Natural killer cell treated with Interleukin-12 subunit alpha and Interleukin-12 subunit beta and Interleukin-15 and Interleukin-18, amount 100 ng/mL, for 72 hours (primary cell): ENCODE results near the gene ACSL5. TPM values are rescaled to one million over a fixed set of nuclear protein-coding genes. Genes with fewer than 3 reads are reported as not detected.
"Not testable (repeated sequence)": the region's sequence is repeated elsewhere in the genome, so short reads cannot be mapped to it uniquely, and the experiment has no call there.

ENCODE experiments used
- ATAC-seq, 2 donors: fragments of 150-1000 bp; cut with Tn5 transposase in 1 of 2; sonication (Bioruptor Pico), chemical (Tn5 transposase) in 1 of 2; 2 replicates each; pipeline ENCODE4 v1.10.0; 2021
- DNase-seq: peaks from one replicate; pipeline ENCODE4 v3.0.0; 2022; ENCODE audit warnings: low spot score
- H3K27ac Mint-ChIP-seq, 2 donors: 1 replicate in 1 of 2; 2 replicates in 1 of 2; pipeline ENCODE4 v1.8.0; 2022; ENCODE audit warnings: mixed read lengths in 2 of 2, mild to moderate bottlenecking in 1 of 2, moderate library complexity in 1 of 2
- H3K27me3 Mint-ChIP-seq, 2 donors: 1 replicate in 1 of 2; 2 replicates in 1 of 2; pipeline ENCODE4 v1.8.0; 2022; ENCODE audit warnings: mixed read lengths in 2 of 2
- H3K36me3 Mint-ChIP-seq: one replicate; pipeline ENCODE4 v1.8.0; 2022; ENCODE audit warnings: mixed read lengths
- H3K4me1 Mint-ChIP-seq, 2 donors: 1 replicate in 1 of 2; 2 replicates in 1 of 2; pipeline ENCODE4 v1.8.0; 2022; ENCODE audit warnings: low read depth in 2 of 2, mixed read lengths in 2 of 2, mild to moderate bottlenecking in 1 of 2
- H3K4me3 Mint-ChIP-seq: one replicate; pipeline ENCODE4 v1.8.0; 2022; ENCODE audit warnings: mixed read lengths
- H3K9me3 Mint-ChIP-seq: 2 replicates; pipeline ENCODE4 v1.8.0; 2022; ENCODE audit warnings: mixed read lengths
- total RNA-seq, 2 donors: library from RNA; stranded (reverse); gene quantifications; one replicate each; pipeline ENCODE4 v1.2.3, GENCODE V29; 2022

The ACSL5 gene
- total RNA-seq, 2 donors from 2014 or later = 85.4 to 111 TPM

DNA sequence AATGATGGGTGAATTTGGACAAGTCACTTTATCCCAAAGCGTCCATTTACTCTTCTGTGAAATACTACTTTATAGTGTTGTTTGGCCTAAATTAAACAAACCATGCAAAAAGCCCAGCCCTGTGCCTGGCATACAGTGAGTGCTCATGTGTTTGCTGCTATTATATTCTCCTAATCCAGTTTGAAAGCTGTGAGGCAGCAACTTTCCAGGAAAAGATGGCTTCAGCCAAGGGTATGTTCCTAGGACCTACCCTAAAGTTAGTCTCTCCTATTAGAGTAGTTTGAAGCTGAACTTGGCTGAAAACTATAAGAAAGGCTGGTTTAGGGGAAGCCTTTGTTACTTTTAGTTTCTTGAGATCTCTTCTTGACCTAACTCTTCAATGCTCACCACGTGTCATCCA lies 19.9 kb downstream of the ACSL5 start:
- DNase-seq (no peak), ATAC-seq (no peak)
- Mint-ChIP-seq H3K4me3 (no peak overlapping the region), H3K27ac (no peak overlapping the region), H3K36me3 (peaks cover 11% of the 10 kb centered on the region), H3K4me1 (peaks cover 23 to 42% of the 10 kb centered on the region in 2 donors), H3K9me3 (no peaks in the 10 kb centered on the region), H3K27me3 (no peaks in the 10 kb centered on the region)

DNA sequence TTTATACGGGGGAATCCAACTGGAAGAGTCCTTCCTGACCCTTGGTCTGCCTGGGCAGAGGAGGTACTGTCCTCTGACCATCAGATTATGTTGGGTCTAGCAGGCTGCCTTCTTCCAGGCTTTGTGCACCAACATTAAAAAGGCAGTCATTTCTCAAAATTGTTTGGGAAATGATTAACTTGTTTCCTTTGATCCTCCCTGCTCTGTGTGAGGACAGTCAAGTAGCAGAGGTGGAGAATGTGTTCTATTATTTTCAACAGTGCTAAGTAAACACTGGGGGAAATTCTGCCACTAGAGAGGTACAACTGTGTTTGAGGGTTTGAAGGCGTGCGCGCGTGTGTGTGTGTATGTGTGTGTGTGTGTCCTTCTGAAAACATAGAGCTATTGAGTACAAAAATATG lies 20.6 kb downstream of the ACSL5 start:
- no peak for ATAC-seq
- Mint-ChIP-seq H3K4me3 (no peak overlapping the region), H3K9me3 (no peaks in the 10 kb centered on the region), H3K27me3 (no peaks in the 10 kb centered on the region), H3K27ac (no peak overlapping the region), H3K4me1 (peaks cover 16 to 35% of the 10 kb centered on the region in 2 donors), H3K36me3 (peaks cover 12% of the 10 kb centered on the region)
- no peak for DNase-seq

DNA sequence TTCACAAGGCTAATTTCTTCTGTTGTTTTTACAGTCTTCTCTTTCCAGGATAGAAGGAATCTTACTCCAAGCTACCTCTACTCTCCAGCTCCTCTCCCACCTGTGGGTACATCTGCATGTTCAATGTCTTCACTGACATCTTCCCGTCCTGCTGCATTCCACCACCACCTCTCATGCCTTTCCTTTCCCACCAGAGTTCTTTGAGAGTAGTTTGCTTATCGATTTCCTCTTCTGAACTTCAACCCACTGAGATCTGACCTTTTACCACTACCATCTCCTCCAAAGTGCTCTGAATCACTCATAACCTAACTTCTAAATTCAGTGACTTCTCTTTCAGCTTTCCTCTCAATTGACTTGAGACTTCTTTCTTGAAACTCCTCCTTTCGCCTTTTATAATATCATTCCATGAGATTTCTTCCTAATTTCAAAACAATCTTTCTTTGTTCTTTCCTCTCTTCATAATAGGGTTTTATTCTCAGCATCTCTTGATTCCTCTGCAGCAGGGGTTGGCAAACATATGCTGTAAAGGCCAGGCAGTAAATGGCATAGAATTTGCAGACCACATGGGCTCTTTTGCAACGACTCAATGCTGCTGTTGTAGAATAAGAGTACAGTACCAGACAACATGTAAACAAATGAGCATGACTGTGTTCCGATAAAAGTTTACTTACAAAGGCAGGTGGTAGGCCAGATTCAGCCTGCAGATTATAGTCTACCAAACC lies 22.1 kb downstream of the ACSL5 start:
- DNase-seq = no peak

DNA sequence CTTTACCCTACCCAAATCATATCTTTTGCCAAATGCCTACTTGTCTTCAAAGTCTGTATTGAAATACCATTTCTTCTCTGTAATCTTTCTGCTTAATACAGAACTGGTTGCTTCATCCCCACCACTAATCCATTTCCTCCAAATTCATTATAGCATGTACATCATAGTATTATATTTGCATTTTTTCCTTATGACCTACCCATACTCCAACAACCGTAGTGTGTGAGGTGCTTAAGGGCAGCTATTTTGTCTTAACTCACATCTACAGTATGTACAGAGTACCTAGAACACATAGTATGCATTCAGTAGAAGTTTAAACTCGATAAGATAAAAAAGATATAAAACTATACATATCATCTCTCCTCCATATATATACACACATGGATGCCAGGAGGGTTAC lies 23.7 kb downstream of the ACSL5 start:
- H3K4me3 Mint-ChIP-seq = no peak overlapping the region
- peaks cover 4 to 20% of the 10 kb centered on the region in 2 donors for H3K4me1 Mint-ChIP-seq
- no peaks in the 10 kb centered on the region for H3K9me3 Mint-ChIP-seq
- ATAC-seq = no peak
- no peak overlapping the region for H3K27ac Mint-ChIP-seq
- peaks cover 20% of the 10 kb centered on the region for H3K36me3 Mint-ChIP-seq
- no peaks in the 10 kb centered on the region for H3K27me3 Mint-ChIP-seq
- DNase-seq = no peak

More for the DNA sequence above, 22.1 kb downstream of the ACSL5 start:
- H3K9me3 Mint-ChIP-seq = no peaks in the 10 kb centered on the region
- no peak overlapping the region for H3K27ac Mint-ChIP-seq
- H3K27me3 Mint-ChIP-seq = no peaks in the 10 kb centered on the region
- no peak overlapping the region for H3K4me3 Mint-ChIP-seq
- ATAC-seq = no peak
- peaks cover 11% of the 10 kb centered on the region for H3K36me3 Mint-ChIP-seq
- peaks cover 7 to 23% of the 10 kb centered on the region in 2 donors for H3K4me1 Mint-ChIP-seq

DNA sequence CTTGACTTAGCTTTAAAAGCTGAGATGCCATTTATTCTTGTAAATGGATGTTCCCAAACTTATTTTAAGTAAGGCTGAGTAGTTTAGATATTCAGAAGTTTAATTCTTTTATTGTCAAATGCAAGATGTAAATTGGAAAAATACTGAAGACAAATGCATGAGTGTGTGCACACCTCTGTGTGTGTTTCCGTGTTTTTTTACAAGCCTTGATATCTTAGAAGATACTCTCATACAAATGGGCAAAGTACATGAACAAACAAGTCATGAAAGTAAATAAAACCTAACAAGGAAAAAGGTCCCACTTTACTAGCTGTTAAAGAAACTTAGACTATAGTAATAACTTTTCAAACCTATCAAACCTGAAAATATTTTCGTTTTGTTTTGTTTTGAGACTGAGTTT lies 29.0 kb downstream of the ACSL5 start:
- ATAC-seq (no peak), DNase-seq (no peak)
- peak overlapping the region in 1 of 2 donors; percentile 0 for H3K27ac Mint-ChIP-seq
- H3K4me1 Mint-ChIP-seq = peaks cover 5 to 14% of the 10 kb centered on the region in 2 donors
- no peak overlapping the region for H3K4me3 Mint-ChIP-seq
- no peaks in the 10 kb centered on the region for H3K27me3 Mint-ChIP-seq
- H3K36me3 Mint-ChIP-seq = peaks cover 58% of the 10 kb centered on the region
- no peaks in the 10 kb centered on the region for H3K9me3 Mint-ChIP-seq

DNA sequence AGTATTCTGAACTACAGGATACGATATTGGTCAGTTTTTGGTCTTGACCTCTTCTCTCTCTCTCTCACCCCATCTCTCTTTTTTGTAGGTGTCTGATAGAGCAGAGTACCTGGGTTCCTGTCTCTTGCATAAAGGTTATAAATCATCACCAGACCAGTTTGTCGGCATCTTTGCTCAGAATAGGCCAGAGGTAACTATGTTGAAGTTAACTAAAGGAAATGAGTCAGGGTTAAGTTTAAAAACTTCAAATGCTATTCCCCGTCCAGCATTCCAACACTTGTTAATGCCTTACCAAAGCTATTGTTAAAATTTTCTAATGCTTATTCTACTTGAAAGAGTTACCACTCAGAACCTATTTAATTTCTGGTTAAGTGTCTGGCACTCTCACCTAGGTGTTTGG lies 30.7 kb downstream of the ACSL5 start:
- Mint-ChIP-seq H3K36me3 (peaks cover 63% of the 10 kb centered on the region), H3K4me3 (no peak overlapping the region), H3K27ac (no peak overlapping the region), H3K27me3 (no peaks in the 10 kb centered on the region), H3K9me3 (no peaks in the 10 kb centered on the region), H3K4me1 (peaks cover 5 to 14% of the 10 kb centered on the region in 2 donors)
- ATAC-seq (no peak), DNase-seq (no peak)

DNA sequence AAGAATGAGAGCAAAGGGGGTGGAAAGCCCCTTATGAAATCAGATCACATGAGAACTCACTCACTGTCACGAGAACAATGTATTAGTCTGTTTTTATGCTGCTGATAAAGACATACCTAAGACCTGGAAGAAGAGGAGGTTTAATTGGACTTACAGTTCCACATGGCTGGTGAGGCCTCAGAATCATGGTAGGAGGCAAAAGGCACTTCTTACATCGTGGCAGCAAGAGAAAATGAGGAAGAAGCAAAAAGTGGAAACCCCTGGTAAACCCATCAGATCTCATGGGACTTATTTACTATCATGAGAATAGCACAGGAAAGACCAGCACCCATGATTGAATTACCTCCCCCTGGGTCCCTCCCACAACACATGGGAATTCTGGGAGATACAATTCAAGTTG lies 32.9 kb downstream of the ACSL5 start:
- not testable (repeated sequence) for ATAC-seq, H3K27me3 Mint-ChIP-seq, H3K4me3 Mint-ChIP-seq, DNase-seq, H3K9me3 Mint-ChIP-seq
- peaks cover 3 to 12% of the 10 kb centered on the region in 2 donors for H3K4me1 Mint-ChIP-seq
- peaks cover 58% of the 10 kb centered on the region for H3K36me3 Mint-ChIP-seq
- peak overlapping the region in 1 of 2 donors; percentile 8 for H3K27ac Mint-ChIP-seq

DNA sequence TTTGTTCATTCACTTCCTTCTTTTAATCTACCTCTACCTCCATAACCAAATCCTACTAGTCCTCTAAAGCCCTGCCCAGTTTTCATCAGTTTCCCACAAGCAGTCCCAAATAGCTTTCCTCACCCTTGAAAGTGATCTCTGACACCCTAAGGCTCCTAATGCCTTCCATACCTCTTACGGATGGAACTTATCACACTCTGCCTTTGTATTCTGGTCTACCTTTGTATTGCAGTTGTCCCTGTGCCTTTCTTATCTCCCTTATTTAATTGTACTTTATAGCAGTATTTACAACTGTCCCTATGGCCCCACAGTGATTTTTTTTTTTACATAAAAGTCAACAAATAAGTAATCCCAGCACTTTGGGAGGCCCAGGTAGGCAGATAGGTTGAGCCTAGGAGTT lies 33.8 kb downstream of the ACSL5 start:
- ATAC-seq (no peak), DNase-seq (no peak)
- Mint-ChIP-seq H3K36me3 (peaks cover 52% of the 10 kb centered on the region), H3K4me3 (no peak overlapping the region), H3K9me3 (no peaks in the 10 kb centered on the region), H3K4me1 (peaks cover 0 to 9% of the 10 kb centered on the region in 2 donors), H3K27me3 (no peaks in the 10 kb centered on the region), H3K27ac (no peak overlapping the region)

DNA sequence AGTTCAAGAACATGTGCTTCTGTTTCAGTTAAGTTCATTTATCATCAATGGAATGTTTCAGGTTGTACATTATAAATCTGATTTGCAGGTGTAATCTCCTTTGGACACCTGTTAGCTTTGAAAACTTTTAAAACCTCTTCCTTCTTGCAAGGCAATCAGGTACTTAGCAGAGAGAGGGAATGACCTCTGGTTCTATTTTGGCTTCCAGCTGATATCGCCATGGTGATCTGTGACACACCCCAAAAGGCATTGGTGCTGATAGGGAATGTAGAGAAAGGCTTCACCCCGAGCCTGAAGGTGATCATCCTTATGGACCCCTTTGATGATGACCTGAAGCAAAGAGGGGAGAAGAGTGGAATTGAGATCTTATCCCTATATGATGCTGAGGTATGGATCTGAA lies 35.4 kb downstream of the ACSL5 start:
- no peak overlapping the region for H3K4me3 Mint-ChIP-seq
- no peak overlapping the region for H3K27ac Mint-ChIP-seq
- no peaks in the 10 kb centered on the region for H3K9me3 Mint-ChIP-seq
- DNase-seq = no peak
- peaks cover 0 to 8% of the 10 kb centered on the region in 2 donors for H3K4me1 Mint-ChIP-seq
- H3K27me3 Mint-ChIP-seq = no peaks in the 10 kb centered on the region
- ATAC-seq = no peak
- H3K36me3 Mint-ChIP-seq = peaks cover 46% of the 10 kb centered on the region

DNA sequence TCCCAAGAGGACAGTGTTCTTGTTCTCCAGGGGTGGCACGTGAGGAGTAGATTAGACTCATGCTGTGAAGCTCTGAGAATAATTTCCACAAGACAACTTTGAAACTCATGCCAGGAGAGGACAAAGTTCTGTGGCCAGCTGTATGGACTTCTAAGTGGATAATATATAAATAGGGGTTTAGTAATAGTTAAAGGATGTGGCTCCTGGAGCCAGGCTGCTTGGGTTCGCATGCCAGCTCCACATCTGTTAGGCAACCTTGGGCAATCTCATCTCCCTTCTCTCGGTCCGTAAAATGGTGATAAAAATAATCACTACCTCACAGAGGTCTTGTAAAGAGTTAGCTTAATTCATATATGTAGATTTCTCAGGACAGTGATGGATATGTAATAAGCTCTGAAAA lies 35.8 kb downstream of the ACSL5 start:
- Mint-ChIP-seq H3K27me3 (no peaks in the 10 kb centered on the region), H3K36me3 (peaks cover 41% of the 10 kb centered on the region), H3K9me3 (no peaks in the 10 kb centered on the region), H3K27ac (no peak overlapping the region), H3K4me3 (no peak overlapping the region), H3K4me1 (peaks cover 0 to 8% of the 10 kb centered on the region in 2 donors)
- DNase-seq = no peak
- no peak for ATAC-seq

DNA sequence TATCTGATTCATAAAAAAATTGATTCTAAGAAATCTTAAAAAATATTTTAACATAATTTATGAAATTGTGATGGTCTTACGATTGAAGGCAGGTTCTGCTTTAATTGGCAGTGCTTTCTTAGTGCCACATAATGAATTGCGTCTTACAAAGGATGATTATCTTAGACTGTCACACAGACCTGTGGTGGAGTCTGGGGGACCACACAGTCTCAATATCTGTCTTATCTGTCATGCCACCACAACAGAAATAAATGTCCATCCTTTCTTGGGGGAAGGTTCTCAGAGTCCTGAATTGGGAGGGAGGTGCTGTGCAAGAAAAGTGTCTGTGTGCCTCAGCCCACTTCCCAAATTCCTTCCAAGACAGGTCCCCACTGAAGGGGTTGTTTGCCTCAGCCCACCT lies 38.8 kb downstream of the ACSL5 start:
- no peak overlapping the region for H3K27ac Mint-ChIP-seq

DNA sequence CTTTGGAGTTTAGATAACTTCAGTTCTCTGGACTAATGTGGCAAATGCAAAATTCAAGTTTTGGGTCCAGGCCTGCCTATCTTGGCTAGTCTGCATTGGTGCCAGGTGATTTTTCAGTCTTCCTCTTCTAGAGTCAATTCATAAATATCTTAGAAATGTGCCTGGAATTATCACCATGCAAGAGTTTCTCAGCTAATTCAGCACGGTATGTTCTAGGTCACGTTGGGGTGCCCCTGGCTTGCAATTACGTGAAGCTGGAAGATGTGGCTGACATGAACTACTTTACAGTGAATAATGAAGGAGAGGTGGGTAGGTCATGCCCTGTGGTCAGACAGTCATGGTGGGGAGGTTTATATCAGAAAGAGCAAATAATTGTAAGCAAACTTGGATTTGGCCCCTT lies 47.8 kb downstream of the ACSL5 start:
- H3K36me3 Mint-ChIP-seq = peaks cover 21% of the 10 kb centered on the region
- no peak for ATAC-seq
- peaks cover 0 to 4% of the 10 kb centered on the region in 2 donors for H3K4me1 Mint-ChIP-seq
- no peak for DNase-seq
- H3K9me3 Mint-ChIP-seq = no peaks in the 10 kb centered on the region
- no peaks in the 10 kb centered on the region for H3K27me3 Mint-ChIP-seq
- peak overlapping the region in 1 of 2 donors; percentile 54 for H3K27ac Mint-ChIP-seq
- no peak overlapping the region for H3K4me3 Mint-ChIP-seq

More for the DNA sequence above, 38.8 kb downstream of the ACSL5 start:
- DNase-seq (no peak), ATAC-seq (no peak)
- Mint-ChIP-seq H3K36me3 (peaks cover 30% of the 10 kb centered on the region), H3K27me3 (no peaks in the 10 kb centered on the region), H3K4me3 (no peak overlapping the region), H3K9me3 (no peaks in the 10 kb centered on the region), H3K4me1 (peaks cover 0 to 7% of the 10 kb centered on the region in 2 donors)

DNA sequence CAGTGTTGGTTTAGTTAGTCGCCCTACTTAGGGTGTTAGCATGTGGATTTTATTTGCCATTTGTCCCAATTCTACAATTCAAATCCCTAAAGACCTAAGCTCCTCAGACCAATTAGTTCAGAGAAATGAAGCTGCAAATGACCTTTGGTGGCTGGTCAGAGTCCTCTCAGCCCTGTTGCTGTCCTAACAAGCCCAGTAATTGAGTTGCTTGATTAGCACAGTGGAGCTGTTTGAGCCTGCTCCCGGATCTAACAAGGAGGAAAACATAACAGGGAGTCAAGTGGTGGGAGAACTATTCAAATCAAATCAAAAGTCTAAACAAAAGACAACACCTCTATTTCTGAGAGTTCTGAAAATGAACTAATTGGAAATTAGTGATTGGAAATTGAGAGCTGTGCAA lies 50.7 kb downstream of the ACSL5 start:
- Mint-ChIP-seq H3K4me3 (no peak overlapping the region), H3K27ac (no peak overlapping the region), H3K36me3 (peaks cover 40% of the 10 kb centered on the region), H3K9me3 (no peaks in the 10 kb centered on the region), H3K4me1 (peaks cover 7 to 9% of the 10 kb centered on the region in 2 donors), H3K27me3 (no peaks in the 10 kb centered on the region)
- no peak for ATAC-seq
- no peak for DNase-seq

DNA sequence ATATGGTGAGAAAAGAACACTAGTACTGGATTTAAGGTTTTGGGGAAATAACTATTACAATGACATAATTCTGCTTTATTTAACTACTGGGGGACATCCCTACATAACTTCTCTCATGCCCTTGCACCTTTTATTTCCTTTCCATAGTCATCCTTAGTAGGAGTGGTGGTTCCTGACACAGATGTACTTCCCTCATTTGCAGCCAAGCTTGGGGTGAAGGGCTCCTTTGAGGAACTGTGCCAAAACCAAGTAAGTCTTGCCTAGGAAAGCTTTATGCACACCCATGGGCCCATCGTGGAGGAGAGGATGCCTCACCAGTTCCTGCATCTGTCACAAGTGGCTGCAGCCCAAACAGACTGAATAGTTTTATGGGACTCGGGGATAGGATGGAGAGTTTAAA lies 52.2 kb downstream of the ACSL5 start:
- no peak for DNase-seq
- H3K4me1 Mint-ChIP-seq = peaks cover 7 to 9% of the 10 kb centered on the region in 2 donors
- H3K27ac Mint-ChIP-seq = peak overlapping the region in 1 of 2 donors; percentile 3
- ATAC-seq = no peak
- H3K27me3 Mint-ChIP-seq = no peaks in the 10 kb centered on the region
- no peaks in the 10 kb centered on the region for H3K9me3 Mint-ChIP-seq
- peaks cover 41% of the 10 kb centered on the region for H3K36me3 Mint-ChIP-seq
- H3K4me3 Mint-ChIP-seq = no peak overlapping the region

DNA sequence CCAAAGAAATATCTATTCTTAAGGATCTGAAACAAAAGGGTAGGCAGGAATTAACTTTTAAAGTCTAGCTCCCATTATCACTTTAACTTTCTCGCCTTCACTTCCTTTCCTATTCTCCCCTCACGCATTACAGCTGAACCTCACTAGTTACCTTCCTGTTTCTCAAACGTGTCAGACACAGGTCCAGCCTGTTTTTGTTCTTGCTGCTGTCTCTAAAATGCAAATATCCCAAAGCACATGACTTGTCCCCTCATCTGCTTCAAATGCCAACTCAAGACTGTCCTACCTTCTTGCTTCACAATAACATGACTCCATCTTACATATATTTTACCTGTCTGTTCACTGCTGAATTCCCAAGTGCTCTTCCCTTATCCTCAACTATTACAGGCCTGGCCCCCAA lies 55.2 kb downstream of the ACSL5 start:
- peaks cover 40% of the 10 kb centered on the region for H3K36me3 Mint-ChIP-seq
- ATAC-seq = peak in 1 of 2 donors; percentile 33

More for the DNA sequence above, 55.2 kb downstream of the ACSL5 start:
- no peak for DNase-seq
- Mint-ChIP-seq H3K4me1 (peaks cover 5 to 7% of the 10 kb centered on the region in 2 donors), H3K27me3 (no peaks in the 10 kb centered on the region), H3K4me3 (no peak overlapping the region), H3K27ac (peak overlapping the region; percentile 16 to 58), H3K9me3 (no peaks in the 10 kb centered on the region)
